ENCODE results near the gene LIG1.

LIG1 gene

DNA sequence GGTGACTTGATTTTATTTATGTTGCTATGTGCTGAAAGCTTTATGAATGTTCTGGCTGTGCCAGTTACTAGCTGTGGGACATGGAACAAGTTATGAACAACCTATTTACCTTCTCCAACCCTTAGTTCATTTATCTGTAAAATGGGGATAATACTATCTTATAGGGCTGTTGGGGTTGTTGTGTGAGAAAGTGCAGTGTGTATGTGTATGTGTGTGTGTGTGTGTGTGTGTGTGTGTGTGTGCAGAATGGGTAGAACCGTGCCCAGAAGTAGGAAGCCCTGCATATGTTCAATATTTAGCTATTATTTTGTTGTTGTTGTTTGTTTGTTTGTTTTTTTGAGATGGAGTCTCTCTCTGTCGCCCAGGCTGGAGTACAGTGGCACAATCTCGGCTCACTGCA lies 20.7 kb upstream of the LIG1 start:
- Histone ChIP-seq H3K9me3 (ENCODE audit: control insufficient read depth, insufficient read depth, low read depth, low read length) (no peaks in the 10 kb centered on the region), H3K36me3 (ENCODE audit: control insufficient read depth in 2 of 2, insufficient read depth in 1 of 2, low read length in 2 of 2) (peaks cover 25 to 26% of the 10 kb centered on the region in 2 experiments; a peak in 2 of 3 replicates), H3K4me1 (ENCODE audit: control insufficient read depth, insufficient read depth, low read length) (no peaks in the 10 kb centered on the region), H3K4me3 (ENCODE audit: low read depth, low read length) (no peak overlapping the region), H3K27ac (ENCODE audit: extremely low read depth, low read depth, low read length) (no peak overlapping the region)
- ChIA-PET POLR2A (interaction anchor here (0.6 to 3.9 kb wide), 3 partner anchors 12 to 130 kb away, joined by 3 to 25 read pairs (median 4); no protein-coding TSS in a partner anchor), CTCF (interaction anchor here (1.2 to 1.6 kb wide), 3 partner anchors 12 to 88 kb away, joined by 5 to 6 read pairs (median 5); no protein-coding TSS in a partner anchor)
- TF ChIP-seq YY1 (tag by site-specific recombination; IDR thresholded peaks at IDR 0.05) (no peak), ZBTB20 (tag by site-specific recombination; IDR thresholded peaks at IDR 0.05) (no peak), ZNF843 (tag by site-specific recombination; IDR thresholded peaks at IDR 0.05) (no peak), SALL2 (tag by site-specific recombination; IDR thresholded peaks at IDR 0.05; ENCODE audit: borderline replicate concordance) (0 out of 2 replicates have a peak, but pooled peaks have one; percentile 27), MZF1 (tag by site-specific recombination; IDR thresholded peaks at IDR 0.05; ENCODE audit: borderline replicate concordance) (no peak), KLF16 (tag by site-specific recombination; IDR thresholded peaks at IDR 0.05) (no peak)
- TF ChIP-seq, protein P1, sequence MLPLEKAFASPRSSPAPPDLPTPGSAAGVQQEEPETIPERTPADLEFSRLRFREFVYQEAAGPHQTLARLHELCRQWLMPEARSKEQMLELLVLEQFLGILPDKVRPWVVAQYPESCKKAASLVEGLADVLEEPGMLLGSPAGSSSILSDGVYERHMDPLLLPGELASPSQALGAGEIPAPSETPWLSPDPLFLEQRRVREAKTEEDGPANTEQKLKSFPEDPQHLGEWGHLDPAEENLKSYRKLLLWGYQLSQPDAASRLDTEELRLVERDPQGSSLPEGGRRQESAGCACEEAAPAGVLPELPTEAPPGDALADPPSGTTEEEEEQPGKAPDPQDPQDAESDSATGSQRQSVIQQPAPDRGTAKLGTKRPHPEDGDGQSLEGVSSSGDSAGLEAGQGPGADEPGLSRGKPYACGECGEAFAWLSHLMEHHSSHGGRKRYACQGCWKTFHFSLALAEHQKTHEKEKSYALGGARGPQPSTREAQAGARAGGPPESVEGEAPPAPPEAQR (tag by site-specific recombination; IDR thresholded peaks at IDR 0.05): peak; percentile 62; the same call in 1 of the 2 replicates
- TF ChIP-seq, protein P2, sequence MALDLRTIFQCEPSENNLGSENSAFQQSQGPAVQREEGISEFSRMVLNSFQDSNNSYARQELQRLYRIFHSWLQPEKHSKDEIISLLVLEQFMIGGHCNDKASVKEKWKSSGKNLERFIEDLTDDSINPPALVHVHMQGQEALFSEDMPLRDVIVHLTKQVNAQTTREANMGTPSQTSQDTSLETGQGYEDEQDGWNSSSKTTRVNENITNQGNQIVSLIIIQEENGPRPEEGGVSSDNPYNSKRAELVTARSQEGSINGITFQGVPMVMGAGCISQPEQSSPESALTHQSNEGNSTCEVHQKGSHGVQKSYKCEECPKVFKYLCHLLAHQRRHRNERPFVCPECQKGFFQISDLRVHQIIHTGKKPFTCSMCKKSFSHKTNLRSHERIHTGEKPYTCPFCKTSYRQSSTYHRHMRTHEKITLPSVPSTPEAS (tag by site-specific recombination; IDR thresholded peaks at IDR 0.05): peak; percentile 75
- TF ChIP-seq, protein P3, sequence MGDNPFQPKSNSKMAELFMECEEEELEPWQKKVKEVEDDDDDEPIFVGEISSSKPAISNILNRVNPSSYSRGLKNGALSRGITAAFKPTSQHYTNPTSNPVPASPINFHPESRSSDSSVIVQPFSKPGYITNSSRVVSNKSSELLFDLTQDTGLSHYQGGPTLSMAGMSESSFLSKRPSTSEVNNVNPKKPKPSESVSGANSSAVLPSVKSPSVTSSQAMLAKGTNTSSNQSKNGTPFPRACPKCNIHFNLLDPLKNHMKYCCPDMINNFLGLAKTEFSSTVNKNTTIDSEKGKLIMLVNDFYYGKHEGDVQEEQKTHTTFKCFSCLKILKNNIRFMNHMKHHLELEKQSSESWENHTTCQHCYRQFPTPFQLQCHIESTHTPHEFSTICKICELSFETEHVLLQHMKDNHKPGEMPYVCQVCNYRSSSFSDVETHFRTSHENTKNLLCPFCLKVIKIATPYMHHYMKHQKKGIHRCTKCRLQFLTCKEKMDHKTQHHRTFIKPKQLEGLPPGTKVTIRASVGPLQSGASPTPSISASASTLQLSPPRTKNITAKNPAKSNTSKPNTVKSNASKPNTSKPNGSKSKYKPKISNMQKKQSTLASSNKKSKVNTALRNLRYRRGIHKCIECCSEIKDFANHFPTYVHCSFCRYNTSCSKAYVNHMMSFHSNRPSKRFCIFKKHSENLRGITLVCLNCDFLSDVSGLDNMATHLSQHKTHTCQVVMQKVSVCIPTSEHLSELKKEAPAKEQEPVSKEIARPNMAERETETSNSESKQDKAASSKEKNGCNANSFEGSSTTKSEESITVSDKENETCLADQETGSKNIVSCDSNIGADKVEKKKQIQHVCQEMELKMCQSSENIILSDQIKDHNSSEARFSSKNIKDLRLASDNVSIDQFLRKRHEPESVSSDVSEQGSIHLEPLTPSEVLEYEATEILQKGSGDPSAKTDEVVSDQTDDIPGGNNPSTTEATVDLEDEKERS (tag by site-specific recombination; IDR thresholded peaks at IDR 0.05): no peak
- TF ChIP-seq, protein P4, sequence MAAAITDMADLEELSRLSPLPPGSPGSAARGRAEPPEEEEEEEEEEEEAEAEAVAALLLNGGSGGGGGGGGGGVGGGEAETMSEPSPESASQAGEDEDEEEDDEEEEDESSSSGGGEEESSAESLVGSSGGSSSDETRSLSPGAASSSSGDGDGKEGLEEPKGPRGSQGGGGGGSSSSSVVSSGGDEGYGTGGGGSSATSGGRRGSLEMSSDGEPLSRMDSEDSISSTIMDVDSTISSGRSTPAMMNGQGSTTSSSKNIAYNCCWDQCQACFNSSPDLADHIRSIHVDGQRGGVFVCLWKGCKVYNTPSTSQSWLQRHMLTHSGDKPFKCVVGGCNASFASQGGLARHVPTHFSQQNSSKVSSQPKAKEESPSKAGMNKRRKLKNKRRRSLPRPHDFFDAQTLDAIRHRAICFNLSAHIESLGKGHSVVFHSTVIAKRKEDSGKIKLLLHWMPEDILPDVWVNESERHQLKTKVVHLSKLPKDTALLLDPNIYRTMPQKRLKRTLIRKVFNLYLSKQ (tag by site-specific recombination; IDR thresholded peaks at IDR 0.05; ENCODE audit: borderline replicate concordance): no peak

DNA sequence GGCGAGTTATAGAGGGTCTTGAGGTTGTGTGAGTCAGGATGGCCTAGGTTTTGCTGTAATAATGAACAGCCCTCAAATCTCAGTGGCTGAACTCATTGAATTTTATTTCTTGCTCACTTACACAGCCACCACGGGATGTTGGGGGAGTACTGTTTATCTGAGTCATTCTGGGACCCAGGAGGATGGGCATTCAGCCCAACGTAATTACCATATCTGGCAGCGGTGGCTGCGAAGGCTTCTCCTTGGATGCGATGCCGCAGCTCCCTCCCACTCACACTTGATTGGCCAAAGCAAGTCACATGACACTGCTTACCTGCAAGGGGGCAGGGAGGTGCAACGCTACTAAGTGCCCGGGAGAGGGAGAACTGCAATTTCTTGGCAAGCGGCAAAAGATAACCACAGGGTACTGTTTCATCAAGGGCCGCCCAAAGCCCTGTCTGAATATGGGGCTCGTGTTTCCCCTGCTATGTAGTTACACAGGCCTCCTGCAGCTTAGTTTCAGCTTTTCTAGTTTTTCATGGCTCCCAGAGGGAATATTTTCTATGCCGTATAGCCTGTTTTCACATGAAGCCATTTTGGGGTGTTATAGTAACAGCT lies 20.2 kb upstream of the LIG1 start:
- no peaks in the 10 kb centered on the region for H3K4me1 ChIP-seq (ENCODE audit: control insufficient read depth, insufficient read depth, low read length)
- no peaks in the 10 kb centered on the region for H3K9me3 ChIP-seq (ENCODE audit: control insufficient read depth, insufficient read depth, low read depth, low read length)
- peaks cover 26 to 28% of the 10 kb centered on the region in 2 experiments; a peak in 2 of 3 replicates for H3K36me3 ChIP-seq (ENCODE audit: control insufficient read depth in 2 of 2, insufficient read depth in 1 of 2, low read length in 2 of 2)
- H3K4me3 ChIP-seq (ENCODE audit: low read depth, low read length): no peak overlapping the region
- ChIA-PET POLR2A (interaction anchor here (0.6 to 3.9 kb wide), 3 partner anchors 13 to 131 kb away, joined by 3 to 25 read pairs (median 4); no protein-coding TSS in a partner anchor), CTCF (interaction anchor here (1.2 to 1.6 kb wide), 3 partner anchors 13 to 87 kb away, joined by 5 to 6 read pairs (median 5); no protein-coding TSS in a partner anchor)
- H3K27ac ChIP-seq (ENCODE audit: extremely low read depth, low read depth, low read length): no peak overlapping the region
- no peak for TF ChIP-seq BCL11B (tag by site-specific recombination; IDR thresholded peaks at IDR 0.05; ENCODE audit: low read depth)
- peak; percentile 69 for TF ChIP-seq ZBTB17 (tag by site-specific recombination; IDR thresholded peaks at IDR 0.05)
- TF ChIP-seq ZBTB20 (tag by site-specific recombination; IDR thresholded peaks at IDR 0.05): peak; percentile 40; the same call in 1 of the 2 replicates
- no peak for TF ChIP-seq GLI4 (tag by site-specific recombination; IDR thresholded peaks at IDR 0.05)
- peak; percentile 34; the same call in 1 of the 2 replicates for TF ChIP-seq ZNF768 (tag by site-specific recombination; IDR thresholded peaks at IDR 0.05)
- TF ChIP-seq ZSCAN23 (tag by site-specific recombination; IDR thresholded peaks at IDR 0.05): no peak
- peak; percentile 52; the same call in 1 of the 2 replicates for TF ChIP-seq SP3 (tag by site-specific recombination; IDR thresholded peaks at IDR 0.05)
- peak; percentile 38 for TF ChIP-seq SP2 (tag by site-specific recombination; IDR thresholded peaks at IDR 0.05)
- TF ChIP-seq, protein P5, sequence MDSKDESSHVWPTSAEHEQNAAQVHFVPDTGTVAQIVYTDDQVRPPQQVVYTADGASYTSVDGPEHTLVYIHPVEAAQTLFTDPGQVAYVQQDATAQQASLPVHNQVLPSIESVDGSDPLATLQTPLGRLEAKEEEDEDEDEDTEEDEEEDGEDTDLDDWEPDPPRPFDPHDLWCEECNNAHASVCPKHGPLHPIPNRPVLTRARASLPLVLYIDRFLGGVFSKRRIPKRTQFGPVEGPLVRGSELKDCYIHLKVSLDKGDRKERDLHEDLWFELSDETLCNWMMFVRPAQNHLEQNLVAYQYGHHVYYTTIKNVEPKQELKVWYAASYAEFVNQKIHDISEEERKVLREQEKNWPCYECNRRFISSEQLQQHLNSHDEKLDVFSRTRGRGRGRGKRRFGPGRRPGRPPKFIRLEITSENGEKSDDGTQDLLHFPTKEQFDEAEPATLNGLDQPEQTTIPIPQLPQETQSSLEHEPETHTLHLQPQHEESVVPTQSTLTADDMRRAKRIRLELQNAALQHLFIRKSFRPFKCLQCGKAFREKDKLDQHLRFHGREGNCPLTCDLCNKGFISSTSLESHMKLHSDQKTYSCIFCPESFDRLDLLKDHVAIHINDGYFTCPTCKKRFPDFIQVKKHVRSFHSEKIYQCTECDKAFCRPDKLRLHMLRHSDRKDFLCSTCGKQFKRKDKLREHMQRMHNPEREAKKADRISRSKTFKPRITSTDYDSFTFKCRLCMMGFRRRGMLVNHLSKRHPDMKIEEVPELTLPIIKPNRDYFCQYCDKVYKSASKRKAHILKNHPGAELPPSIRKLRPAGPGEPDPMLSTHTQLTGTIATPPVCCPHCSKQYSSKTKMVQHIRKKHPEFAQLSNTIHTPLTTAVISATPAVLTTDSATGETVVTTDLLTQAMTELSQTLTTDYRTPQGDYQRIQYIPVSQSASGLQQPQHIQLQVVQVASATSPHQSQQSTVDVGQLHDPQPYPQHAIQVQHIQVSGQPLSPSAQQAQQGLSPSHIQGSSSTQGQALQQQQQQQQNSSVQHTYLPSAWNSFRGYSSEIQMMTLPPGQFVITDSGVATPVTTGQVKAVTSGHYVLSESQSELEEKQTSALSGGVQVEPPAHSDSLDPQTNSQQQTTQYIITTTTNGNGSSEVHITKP (tag by site-specific recombination; IDR thresholded peaks at IDR 0.05): peak; percentile 83
- TF ChIP-seq ZBTB8A (tag by site-specific recombination; IDR thresholded peaks at IDR 0.05): peak; percentile 52
- TF ChIP-seq, protein P6, sequence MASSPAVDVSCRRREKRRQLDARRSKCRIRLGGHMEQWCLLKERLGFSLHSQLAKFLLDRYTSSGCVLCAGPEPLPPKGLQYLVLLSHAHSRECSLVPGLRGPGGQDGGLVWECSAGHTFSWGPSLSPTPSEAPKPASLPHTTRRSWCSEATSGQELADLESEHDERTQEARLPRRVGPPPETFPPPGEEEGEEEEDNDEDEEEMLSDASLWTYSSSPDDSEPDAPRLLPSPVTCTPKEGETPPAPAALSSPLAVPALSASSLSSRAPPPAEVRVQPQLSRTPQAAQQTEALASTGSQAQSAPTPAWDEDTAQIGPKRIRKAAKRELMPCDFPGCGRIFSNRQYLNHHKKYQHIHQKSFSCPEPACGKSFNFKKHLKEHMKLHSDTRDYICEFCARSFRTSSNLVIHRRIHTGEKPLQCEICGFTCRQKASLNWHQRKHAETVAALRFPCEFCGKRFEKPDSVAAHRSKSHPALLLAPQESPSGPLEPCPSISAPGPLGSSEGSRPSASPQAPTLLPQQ (tag by site-specific recombination; IDR thresholded peaks at IDR 0.05): 0 out of 2 replicates have a peak, but pooled peaks have one; percentile 29
- TF ChIP-seq FEZF1 (tag by site-specific recombination; IDR thresholded peaks at IDR 0.05): peak; percentile 42
